Left renal cortex interstitium (tissue), 4 donors: ENCODE data around the gene TBC1D5. TPM values are rescaled to one million over a fixed set of nuclear protein-coding genes. Genes with fewer than 3 reads are reported as not detected.

Source experiments
- DNase-seq, 4 donors: peaks; one replicate each; pipeline ENCODE4 v3.0.0-alpha.2; 2013; ENCODE audit warnings: low read depth in 4 of 4, low spot score in 2 of 4, missing footprints in 1 of 4
- polyA plus RNA-seq, 4 donors: library from polyadenylated mRNA; unstranded; fragments of 120-200 nt; gene quantifications; one replicate each; pipeline ENCODE4 v1.2.1, GENCODE V29; 2013; ENCODE audit not compliant: insufficient read length in 4 of 4

The TBC1D5 gene
- polyA plus RNA-seq, 4 donors, result 49.0 to 54.0 (median 50.9) TPM

DNA sequence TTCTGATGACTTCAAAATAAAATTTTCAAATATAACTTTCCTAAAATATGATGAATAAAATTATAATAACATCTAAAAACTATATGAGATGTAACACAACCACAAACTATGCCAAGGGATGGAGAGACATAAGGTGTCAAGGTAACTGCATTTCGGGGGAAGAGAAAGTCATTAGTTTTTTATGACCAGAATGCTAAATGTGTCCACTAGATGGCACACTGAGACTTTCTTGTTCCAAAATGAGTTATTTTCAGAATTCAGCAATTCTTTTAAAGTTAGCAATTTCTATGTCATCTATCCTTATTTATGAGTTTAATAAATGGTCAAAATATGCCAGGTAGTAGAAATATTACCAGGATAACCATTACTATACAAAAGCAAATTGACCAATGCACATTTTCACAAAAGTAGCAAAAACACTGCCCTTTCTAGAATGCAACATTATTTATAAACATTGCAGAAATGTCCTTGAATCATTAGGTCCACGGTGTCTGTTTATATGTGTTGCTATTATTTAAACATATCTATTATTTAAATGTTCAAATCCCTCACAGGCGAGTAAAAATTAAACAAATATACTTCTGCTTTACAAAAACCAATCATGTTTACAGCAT, 483.5 kb downstream of the TBC1D5 start:
- DNase-seq, result peak in 2 of 4 donors; percentile 7 to 32

DNA sequence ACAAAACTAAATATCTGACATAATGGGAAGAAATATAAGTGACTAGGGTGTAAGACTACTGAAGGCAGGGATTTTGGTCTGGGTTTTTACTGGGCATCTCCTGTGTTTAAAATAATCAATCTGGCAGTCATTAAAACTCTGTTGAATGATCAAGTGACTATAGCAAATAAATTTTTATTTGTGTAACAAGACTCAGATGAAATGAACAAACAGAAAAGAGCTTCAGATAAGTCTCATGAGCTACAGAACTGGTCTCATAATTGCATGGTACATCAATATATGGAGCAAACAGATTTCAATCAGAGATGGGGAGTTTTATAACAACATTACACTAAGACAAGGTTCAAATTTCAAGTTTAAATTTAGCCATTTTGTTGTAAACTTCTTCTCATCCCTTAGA, 485.2 kb downstream of the TBC1D5 start:
- DNase-seq, result no peak

DNA sequence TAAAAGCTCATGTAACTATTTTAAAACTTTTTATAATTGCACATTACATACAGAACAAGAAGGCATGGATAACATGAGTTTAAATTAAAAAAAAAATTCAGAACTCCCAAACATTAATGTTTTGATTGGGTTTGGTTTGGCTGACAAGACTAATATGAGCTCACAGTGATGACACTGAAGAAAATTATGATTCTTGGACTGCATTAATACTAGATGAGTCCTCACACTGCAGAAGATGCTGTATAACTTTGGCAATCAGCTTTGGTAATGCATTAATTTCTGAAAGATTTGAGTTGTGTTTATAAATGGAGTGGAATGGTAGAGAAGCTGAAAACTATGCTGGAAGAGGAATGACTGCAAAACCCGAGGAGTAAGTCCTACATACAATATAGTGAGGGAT, 498.8 kb downstream of the TBC1D5 start:
- DNase-seq, result no peak

DNA sequence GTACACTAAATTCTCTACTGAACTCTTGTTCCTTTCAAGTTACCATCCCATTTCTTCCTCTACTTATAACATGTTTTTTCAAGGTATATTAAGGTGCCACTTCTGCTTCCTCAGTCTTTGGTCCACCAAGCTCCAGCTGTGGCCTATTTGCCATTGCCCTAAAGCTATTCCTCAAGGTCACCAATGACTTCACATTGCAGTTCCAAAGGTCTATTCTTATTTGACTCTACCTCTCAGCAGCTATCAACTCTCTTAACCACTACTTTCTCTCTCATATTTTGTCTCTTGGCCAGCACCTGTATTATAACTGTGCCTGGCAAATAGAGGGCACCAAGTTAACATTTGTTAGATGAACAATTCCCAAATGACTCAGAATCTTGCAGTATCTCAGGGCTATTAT, 503.0 kb downstream of the TBC1D5 start:
- no peak for DNase-seq

DNA sequence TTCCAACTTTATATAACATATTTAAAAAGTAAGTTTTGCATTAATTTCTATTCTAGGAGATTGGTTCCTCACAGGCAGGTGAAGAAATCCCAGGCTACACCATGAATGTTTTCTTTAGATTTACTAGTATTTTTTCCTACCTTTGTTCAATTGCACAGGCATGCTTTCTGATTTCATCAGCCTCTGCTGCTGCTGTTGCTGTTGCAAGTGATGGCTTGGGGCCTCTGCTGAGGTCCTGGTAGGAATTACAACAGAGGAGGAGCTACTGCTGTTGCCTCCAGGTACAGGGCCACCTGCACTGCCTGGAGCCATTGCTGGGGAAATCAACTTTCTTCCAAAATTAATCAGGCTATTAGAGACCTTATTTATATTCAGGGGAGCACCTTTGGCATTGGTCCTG, 504.4 kb downstream of the TBC1D5 start:
- no peak for DNase-seq

DNA sequence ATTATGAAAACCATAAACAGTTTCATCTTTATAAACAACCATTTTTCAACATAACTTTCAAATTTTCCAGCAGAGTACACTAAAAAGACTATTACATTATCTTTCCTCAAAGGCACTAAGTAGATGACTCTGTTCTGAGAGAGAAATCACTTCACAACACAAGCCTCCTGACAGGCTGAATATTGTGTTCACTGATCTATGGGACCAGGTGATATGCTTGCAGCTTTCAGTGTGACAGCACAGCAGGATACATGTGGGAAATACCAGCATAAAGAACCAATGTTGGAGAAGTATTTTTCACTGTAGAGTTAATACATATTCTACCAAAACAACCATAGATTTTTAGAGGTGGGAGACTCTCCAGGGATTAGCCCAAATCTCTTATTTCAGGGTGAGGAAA, 507.1 kb downstream of the TBC1D5 start:
- DNase-seq, result no peak

DNA sequence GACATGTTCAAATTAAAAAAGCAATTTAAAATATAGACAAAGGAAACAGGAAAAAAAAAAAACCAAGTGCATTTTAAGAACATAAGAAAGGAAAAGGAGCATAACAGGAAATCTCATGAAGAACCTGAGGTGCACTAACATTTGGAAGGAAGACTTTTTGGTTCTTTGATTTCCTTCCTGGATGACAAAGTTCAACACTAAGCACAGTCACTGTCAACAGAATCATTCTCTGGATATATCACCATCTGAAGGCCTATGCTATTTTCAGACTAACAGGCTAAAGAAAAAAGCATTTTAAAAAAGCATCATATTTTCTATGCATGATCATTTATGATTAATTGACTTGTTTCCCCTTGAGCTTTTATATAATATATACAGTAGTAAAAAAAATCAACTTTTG, 508.0 kb downstream of the TBC1D5 start:
- no peak for DNase-seq

DNA sequence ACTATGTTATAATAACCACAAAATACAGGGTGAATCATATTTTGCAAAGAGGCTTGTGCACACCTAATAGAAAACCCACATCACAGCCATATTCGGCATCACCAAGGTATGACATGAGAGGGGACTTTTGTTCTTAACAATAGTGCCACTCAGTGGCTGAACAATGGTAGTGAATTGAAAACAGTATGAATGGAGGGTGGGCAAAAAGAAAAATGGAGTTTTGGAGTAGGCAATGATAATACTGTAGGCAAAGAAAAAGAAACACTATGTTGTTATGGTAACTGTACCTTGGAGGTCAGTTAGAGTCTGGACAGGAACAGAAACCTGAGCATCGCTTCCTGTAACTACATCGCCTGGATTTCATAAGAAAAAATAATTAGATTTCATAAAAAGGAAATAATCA, 509.0 kb downstream of the TBC1D5 start:
- peak in 3 of 4 donors; percentile 11 to 29 (median 15) for DNase-seq

DNA sequence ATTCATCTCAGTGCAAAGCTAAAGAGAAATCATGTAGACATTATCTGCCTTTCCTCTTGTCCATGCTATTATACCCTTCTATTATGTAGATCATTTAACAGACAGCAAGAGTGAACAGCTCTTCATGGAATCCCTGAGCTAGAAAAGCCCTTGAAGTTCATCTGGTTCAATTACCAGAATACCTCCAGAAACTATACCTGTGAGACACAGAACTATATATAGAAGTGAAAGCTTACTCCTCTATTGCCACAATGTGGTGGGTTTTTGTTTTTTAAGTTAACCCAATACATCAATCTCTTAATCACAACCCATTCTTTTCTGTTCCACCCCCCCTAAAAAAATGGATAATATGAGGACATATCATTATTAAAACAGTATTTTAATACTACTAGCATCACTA, 510.0 kb downstream of the TBC1D5 start:
- DNase-seq, result no peak

DNA sequence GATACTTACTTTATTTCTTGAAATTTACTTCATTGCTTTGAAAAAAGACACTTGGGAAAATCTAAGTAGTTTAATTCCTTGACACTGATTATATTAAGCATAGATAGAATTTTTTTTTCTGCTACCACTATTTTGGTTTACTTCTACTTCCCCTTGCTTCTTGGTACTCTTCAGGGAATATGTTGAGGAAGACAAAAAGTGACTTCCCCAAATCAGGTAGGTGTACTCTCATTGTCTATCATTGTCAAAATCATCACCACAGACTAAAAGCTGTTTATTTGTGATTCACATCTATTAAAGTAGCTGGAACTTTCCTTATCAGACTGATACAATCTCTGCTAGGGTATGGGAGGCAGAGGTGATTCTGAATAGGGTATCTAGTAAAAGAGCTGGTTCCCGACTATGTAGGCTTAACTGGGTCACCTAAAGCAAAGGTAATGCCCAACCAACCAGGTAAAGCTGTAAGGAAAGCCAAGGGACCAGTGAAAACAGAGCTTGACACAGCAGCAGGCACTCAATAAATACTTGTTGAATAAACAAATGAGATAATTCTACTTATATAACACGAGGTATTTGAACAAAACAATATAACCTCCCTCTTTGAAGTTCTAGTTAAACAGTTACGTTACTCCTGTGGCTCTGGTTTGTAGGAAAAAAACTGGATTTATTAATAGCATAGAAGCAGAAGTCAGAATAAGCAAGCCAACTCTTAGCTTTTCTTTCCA, 510.7 kb downstream of the TBC1D5 start:
- no peak for DNase-seq

DNA sequence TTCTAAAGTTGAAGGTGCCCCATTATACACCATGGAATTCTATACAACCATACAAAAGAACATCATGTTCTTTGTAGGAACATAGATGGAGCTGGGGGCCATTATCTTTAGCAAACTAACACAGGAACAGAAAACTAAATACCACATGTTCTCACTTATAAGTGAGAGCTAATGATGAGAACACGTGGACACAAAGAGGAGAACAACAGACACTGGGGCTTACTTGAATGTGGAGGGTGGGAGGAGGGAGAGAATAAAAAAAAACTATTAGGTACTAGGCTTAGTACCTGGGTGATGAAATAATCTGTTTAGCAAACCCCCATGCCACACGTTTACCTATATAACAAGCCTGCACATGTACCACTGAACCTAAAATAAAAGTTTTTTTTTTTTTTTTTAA, 515.0 kb downstream of the TBC1D5 start:
- no peak for DNase-seq

DNA sequence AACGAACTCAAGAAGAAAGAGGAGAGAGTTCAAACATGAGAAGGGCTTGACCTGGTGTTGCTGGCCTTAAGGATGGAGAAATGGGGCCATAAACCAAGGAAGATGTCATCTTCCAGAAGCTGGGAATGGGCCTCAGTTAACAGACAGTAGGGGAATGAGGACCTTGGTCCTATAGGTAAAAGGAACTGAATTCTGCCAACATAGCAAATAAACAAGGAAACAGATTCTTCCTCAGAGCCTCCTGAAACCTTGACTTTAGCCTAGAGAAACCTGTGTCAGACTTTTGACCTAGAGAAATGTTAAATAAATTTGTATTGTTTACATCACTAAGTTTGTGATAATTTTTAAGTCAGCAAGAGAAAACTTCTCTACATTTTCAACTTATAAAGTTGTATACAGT, 520.9 kb downstream of the TBC1D5 start:
- DNase-seq, result no peak

DNA sequence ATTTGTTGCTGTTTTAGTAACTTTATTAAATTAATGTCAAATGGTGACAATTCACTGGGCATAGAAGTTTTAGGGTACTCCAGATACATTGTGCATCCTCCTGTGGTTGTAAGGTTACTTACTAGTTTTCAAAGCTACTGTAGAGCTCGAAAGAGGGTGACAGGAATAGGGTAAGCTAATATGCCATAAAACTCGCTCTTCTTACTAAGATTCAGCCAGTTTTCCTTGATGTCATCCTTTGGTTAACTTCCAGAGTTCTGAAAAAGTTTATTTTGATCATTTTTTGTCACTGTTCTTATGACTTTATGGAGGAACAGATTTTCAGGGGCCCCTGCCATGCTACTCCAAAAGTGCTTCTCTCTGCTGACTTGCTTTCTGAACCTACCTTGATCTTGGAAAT, 522.8 kb downstream of the TBC1D5 start:
- DNase-seq, result no peak

DNA sequence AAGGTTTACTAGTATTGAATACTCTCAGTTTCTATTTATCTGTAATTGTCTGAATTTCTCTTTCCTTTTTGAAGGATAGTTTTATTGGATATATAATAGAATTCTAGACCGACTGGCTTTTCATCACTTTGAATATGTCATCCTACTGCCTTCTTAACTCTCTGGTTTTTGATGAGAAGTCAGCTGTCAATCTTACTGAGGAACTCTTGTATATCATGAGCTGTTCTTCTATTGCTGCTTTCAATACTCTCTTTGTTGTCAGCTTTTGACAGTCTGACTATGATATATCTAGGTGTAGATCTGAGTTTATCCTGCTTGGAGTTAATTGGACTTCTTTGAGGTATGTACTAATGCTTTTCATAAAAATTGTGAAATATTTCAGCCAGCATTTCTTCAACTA, 523.8 kb downstream of the TBC1D5 start:
- no peak for DNase-seq

DNA sequence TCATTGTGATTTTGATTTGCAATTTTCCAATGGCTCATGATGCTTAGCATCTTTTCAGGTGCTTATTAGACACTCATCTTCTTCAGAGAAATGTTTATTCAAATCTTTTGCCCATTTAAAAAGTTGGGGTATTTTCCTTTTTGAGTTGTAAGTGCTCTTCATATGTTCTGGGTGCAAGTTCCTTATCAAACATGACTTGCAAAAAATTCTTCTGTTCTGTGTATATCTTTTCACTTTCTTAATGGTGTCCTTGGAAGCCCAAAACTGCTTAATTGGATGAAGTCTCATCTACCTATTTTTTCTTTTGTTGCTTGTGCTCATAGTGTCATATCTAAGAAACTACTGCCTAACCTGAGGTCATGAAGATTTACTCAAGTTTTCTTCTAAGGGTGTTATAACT, 524.8 kb downstream of the TBC1D5 start:
- no peak for DNase-seq

DNA sequence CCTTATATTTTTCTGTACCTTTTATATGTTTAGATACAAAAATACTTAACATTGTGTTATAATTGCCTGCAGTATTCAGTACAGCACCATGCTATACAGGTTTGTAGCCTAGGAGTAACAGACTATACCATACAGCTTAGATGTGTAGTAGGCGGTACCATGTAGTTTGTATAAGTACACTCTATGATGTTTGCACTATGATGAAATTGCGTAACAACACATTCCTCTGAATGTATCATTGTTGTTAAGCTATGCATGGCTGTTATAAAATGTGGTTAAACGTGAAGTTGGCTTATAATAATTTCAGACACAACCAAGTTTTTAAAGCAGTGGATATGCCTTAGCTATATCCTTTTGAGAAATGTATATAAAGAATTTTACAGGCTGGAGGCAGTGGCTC, 529.3 kb downstream of the TBC1D5 start:
- no peak for DNase-seq

DNA sequence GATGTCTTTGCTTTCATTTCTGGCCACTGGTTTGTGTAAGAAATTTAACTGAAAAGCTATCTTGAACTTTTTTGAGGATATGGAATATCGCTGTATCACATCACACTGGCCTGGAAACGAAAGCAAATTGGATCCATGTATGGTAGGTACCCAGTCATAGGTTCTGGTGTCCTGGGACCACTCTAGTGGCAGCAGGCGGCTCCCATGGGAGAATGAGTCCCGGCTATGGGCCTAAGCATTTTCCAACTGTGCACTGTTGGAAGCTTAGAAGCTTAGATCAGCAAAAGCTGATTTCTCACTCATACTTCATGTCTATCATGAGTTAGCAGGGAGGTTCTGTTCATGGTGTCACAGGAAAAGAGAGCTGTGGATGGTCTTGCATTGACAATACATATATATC, 534.5 kb downstream of the TBC1D5 start:
- no peak for DNase-seq

DNA sequence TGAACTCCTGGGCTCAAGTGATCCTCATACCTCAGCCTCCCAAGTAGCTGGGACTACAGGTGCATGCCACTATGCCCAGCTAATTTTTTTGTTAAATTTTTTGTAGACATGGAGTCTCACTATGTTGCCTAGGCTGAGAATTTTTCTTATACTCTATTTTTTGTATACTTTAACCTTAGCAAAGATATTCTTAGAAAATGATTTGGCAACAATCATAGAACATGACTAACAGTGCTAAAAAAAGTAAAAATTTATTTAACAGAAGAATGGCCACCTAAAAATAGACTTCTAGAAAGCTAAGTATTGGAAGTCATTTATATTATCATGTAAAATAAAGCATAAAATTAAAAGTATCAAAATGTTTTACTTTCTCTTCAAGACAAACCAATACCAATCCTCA, 535.4 kb downstream of the TBC1D5 start:
- no peak for DNase-seq

DNA sequence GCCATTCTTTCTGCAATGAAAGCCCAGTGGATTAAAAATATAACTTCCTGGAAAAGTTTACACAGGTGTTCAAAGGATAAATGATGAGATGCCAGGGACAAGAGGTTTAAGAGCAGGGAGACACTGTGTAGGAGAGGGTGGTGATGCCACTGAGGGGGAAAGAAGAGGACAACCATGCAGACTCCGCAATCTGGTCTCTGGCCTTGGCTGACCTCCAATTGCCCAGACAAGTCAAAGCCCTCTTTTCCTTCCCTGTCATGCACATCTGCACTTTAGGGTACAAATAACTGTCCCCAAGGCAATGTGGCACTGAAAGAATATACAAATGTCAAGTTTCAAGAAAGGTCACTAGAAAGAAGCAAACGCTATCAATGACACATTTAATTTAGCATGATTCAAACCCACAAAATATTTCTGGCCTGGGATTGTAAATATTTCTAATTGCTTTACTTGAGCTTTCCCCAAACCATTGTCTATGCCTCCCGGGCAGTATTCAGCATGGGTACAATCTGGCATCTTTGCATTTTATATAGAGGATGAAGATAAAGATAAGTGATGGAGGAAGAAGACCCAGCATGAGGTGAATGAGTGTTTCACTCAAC, 538.3 kb downstream of the TBC1D5 start:
- DNase-seq, result no peak

DNA sequence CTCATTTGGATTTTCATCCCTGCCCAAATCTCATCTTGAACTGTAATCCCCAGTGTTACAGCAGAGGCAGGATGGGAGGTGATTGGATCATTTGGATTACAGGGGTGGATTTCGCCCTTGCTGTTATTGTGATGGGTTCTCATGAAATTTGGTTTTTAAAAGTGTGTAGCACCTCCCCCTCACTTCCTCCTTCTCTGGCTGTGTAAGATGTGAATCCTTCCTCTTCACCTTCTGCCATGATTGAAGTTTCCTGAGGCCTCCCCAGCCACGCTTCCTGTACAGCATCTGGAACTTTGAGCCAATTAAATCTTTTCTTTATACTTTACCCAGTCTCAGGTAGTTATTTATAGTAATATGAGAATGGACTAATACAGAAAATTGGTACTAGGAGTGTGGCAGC, 540.9 kb downstream of the TBC1D5 start:
- DNase-seq, result no peak

DNA sequence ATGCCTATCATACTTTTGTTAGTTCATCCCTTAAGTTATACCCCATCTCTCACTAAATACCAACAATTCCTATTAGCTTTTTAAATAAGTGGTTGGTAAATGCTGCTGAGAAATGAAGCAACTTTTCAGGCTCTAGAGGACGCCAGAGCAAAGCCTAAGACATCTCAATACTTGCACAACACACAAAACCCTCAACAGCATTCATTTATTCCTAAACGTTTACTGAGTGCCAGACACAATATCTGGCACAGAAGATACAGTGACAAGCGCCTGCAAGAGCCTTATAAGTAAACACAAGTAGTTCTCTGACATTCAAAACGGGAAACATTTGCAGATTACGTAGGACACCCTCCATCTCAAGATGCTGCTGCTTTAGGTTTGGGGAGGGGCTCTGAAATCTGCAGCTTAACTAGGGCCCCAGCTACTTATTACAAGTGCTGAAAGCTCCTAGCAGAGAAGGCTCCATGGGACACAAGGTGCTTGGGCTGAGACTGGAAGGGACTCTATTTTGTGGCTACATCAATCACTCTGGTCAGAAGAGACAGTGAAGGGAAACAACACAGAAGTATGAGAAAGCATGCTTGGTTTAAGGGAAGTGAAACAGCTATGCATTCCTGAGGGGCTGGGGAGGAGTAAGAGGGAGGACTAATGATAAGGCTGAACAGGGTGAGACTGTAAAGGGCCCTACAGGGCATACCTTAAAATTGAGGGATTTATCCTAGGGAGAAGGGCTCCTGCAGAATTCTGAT, 546.4 kb downstream of the TBC1D5 start:
- DNase-seq, result no peak
